ENCODE results near the gene VWA5B2.

The VWA5B2 gene

DNA sequence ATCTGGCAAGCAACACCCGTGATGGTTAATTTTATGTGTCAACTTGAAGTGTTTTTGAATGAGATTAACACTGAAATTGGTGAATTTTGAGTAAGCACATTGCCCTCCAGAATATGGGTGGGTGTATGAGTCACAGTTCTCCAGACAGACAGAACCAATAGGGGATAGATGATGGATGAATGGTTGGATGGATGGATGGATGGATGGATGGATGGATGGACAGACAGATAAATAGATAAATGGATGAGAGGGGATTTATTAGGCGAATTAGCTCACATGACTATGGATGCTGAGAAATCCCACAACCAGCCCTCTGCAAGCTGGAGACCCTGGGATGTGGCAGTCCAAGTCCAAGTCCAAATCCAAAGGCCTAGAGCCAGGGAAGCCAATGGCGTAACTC lies 5.4 kb upstream of the VWA5B2 start:
- no peak for DNase-seq (ENCODE audit: low read depth in 1 of 2, low spot score in 1 of 2)

DNA sequence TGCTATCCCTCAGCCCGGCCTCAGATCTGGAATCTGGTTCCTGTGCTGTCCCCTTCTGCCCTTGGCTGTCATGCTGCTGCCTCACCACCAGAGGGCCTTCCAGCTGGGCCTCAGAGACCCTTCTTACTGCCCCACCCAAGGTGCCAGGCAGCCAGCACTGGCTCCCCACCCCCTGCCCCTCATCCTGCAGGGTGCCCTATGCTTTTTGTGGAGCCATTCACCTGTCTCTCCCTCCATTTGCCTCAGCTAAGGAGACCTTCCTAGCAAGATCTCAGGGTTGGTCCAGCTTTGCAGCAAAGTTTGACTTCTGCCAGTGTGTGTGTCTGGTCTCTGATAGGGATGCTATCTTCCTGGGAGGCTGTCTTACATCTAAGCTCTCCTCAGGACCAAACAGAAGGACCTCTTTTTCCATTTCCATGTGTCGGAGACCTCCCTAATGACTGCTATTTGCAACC lies 1.9 kb upstream of the VWA5B2 start:
- peak in 1 of 2 donors; percentile 27 for DNase-seq (ENCODE audit: low read depth in 1 of 2, low spot score in 1 of 2)

DNA sequence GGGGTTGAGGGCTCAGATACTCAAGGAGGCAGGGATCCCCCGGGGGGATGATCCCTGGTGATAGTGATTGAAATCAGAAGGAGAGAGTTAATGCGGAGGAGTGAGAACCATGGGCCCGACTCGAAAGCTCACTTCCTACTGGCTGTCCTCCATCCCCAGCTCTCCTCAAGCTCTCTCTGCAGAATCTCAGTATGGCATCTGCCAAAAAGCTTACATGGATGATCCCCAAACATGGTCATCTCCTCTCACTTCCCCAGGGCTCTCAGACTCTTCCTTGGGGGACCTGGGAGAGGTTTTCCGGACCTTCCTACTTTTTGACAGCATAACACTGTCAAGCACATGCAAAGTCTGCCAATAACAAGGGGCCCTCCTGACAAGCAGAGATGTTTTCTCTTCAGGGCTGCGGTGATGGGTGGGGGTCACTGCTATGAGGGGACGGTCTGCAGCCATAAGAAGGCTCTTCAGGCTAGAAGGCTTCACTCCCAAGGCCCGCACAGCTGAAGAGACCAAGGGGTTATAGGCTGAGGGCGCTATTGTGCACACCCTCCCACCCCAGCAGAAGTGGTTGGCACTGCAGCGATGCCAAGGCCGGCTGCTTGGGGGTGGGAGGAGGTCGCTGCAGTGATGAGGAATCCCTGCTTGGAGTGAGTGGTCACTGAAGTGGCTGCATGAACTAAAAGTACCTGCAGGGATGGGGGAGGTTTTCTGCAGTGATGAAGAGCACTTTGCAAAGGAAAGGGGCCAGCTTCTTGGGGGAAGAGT lies 828 bp upstream of the VWA5B2 start:
- DNase-seq (ENCODE audit: low read depth in 1 of 2, low spot score in 1 of 2), result no peak

DNA sequence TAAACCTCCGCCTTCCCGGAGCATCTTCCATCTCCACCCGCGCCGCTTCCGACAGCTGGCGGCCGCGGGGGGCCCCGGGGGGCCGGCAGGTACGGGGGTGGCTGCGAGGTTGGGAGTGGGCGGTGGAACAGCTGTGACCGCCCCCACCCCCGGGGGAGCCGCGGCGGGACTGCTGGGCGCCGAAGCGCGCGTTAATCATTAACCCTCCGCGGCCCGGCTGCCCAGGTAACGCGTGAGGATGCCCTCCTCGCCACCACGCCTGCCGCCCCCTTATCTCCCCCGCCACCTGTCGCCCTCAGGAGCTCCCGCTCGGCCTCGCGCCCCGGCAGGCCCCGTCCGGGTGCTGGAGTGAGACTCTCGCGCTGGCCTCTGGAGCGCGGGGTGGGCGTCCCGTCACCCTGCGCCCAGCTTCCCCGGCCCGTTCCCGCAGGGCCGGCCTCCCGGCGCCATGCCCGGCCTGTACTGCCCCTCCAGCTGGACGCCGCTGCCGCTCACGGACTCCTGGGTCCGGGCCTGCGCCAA lies 757 bp downstream of the VWA5B2 start:
- DNase-seq (ENCODE audit: low read depth in 1 of 2, low spot score in 1 of 2), result no peak

DNA sequence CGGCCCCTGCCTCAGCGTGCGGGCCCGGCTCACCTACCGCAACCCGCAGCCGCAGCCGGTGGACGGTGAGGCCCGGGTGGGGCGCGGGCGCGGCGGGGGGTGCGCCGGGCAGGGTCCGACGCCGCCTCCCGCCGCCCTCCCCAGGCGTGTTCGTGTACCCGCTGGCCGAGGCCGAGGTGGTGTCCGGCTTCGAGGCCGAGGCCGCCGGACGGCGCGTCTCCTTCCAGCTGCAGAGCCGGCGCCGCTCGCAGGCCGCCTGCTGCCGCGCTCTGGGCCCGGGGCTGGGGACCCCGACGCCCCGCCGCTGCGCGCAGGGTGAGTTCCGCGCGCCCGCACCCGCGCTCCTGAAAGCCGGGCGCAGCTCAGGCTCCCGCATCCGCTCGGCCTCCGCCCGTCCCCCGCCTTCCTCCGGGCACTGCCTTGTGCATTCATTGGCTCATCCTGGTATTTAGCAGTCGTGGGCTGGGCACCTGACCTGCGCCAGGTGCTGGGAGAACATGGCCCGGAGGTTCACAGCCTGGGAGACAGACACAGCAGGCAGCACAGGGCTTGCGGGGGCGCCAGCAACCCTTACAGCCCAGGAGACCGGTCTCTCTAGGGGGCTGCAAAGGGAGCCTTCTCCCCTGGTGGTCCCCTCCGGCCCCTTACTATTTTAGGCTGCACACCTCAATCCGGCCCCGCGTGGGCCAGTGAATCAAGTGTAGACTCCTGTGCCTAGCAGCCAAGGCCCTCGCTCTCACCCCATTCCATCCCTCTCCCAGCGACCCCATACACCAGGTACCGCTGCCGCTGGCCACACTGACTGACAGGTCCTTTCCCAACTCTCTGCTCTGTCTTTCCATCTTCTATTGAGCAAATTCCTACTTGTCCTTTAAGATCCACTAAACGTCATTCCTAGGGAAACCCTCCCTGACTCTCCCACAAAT lies 1.5 kb downstream of the VWA5B2 start:
- no peak for DNase-seq (ENCODE audit: low read depth in 1 of 2, low spot score in 1 of 2)

DNA sequence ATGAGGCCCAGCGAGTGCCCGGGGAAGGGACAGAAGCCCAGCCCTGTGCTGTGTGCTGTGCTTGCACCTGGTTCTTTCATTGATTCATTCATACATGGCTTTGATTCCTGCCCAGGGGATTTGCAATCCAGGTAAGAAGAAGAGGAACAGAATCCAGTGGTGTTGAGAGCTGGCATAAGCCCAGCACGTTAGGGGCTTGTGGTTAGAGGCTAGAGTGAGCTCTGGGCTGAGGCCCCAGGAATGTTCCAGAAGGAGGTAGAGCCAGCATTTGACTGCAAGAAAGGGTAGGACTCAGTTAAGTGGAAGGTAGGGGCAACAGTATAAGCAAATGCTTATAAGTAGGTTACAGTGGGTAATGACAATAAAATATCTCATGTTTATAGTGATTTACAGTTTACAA lies 2.3 kb downstream of the VWA5B2 start:
- no peak for DNase-seq (ENCODE audit: low read depth in 1 of 2, low spot score in 1 of 2)

DNA sequence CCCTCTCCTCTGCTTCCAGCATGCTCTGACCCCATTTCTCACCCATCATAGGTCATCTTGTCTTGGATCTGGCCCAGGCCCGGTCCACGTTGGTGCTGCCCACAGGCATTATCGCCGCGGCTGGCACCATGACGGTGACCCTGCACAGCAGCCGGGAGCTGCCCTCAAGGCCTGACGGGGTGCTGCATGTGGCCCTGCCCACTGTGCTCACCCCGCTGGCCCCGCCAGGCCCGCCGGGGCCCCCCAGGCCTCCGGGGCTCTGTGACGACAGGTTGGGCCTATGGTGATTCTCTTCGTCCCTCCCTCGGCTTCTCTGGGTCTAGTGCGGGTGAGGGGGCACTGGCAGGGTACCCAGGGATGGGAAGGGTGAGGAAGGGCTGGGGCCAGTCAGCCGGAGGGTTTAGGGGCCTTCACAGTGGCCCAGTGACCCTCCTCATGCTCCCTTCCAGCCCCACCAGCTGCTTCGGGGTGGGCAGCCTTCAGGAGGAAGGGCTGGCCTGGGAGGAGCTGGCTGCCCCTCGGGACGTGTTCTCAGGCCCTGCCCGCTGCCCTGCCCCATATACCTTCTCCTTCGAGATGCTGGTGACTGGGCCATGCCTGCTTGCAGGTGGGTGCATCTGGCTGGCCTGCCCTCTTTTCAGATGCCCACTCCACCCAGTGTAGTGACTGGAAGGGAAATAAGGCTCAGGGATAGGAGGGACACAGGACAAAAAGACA lies 3.9 kb downstream of the VWA5B2 start:
- DNase-seq (ENCODE audit: low read depth in 1 of 2, low spot score in 1 of 2), result no peak

DNA sequence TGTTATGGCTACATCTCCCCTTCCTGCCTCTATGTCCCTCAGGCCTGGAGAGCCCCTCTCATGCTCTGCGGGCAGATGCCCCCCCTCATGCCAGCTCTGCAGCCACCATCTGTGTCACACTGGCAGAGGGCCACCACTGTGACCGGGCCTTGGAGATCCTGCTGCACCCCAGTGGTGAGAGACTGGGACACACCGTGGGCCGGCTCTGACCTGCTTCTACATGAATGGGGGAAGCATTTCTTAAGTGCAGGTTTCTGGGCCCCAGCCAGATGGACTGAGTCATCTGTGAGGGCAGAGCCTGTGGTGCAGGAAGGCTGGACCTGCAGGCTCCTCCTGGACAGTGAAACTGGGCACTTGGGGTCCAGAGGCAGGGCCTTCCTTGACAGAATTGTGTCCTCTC lies 4.8 kb downstream of the VWA5B2 start:
- DNase-seq (ENCODE audit: low read depth in 1 of 2, low spot score in 1 of 2), result no peak

DNA sequence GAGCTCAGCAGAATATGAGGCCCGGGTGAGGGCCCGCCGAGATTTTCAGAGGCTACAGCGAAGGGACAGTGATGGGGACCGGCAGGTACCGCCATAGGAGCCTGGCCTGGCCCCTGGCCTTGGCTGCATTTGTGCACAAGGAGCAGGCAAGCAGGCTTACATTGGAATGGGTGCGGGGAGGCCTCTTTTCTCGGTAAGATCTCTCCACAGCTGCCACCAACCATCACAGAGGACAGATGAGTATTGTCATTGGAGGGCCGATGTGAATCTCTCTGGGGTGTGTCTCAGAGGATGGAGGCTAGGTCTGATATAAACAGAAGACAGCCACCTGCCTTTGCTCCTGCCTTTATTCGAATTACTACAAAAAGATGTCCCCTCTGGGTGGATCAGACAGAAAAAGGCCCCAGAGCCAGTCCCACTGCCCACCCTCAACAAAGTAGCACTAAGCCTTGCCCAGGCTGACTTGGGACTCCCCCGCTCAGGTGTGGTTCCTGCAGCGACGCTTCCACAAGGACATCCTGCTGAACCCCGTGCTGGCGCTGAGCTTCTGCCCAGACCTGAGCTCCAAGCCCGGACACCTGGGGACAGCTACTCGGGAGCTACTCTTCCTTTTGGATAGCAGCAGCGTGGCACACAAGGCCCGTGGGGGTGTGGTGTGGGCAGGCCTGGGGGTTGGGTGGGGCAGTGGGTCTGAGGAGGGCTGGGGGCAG lies 5.4 kb downstream of the VWA5B2 start:
- no peak for DNase-seq (ENCODE audit: low read depth in 1 of 2, low spot score in 1 of 2)

DNA sequence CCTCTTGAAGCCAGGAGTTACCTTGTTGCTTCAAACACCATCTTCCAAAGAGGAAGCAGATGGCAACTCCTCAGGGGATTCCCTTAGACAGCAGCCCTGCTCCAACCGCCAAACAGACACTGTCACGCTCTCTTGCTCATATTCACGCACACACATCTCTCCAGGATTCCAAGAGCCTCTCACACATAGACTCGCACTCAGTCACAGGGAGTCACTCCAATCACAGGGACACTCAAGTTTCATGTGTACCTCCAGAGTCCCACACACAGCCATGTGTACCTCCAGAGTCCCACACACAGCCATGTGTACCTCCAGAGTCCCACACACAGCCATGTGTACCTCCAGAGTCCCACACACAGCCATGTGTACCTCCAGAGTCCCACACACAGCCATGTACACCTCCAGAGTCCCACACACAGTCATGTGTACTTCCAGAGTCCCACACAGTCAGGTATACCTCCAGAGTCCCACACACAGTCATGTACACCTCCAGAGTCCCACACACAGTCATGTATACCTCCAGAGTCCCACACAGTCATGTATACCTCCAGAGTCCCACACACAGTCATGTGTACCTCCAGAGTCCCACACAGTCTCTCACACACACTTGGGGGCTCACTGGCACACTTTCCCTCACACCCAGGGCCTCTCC lies 6.1 kb downstream of the VWA5B2 start:
- DNase-seq (ENCODE audit: low read depth in 1 of 2, low spot score in 1 of 2), result no peak

DNA sequence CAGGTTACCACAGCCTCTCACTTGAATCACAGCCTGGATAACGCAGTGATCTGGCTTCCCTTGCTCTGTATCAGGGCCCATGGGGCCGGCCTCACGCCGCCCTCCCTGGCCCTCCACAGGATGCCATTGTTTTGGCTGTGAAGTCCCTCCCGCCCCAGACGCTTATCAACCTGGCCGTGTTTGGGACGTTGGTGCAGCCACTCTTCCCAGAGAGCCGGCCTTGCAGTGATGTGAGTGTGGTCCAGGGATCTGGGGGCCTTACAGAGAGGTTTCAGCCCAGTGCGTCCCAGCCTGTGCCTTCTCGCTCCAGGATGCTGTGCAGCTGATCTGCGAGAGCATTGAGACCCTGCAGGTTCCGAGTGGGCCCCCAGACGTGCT lies 6.6 kb downstream of the VWA5B2 start:
- no peak for DNase-seq (ENCODE audit: low read depth in 1 of 2, low spot score in 1 of 2)

DNA sequence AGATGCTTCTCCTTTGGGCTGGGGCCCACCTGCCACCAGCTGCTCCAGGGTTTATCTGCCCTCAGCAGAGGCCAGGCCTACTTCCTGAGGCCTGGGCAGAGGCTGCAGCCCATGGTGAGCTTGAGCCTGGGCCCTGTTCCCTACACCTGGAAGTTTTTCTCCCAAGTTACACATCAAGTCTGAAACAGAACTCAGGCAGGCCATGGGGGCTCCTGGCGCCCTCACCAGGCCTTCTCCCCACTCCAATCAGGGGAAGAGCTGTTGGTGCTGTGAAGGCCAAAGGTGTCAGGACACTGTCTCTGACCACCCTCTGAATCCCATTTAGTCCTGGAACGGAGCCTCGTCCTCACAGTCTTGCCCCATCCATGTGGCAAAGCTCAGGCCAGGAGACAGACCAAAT lies 7.3 kb downstream of the VWA5B2 start:
- no peak for DNase-seq (ENCODE audit: low read depth in 1 of 2, low spot score in 1 of 2)

DNA sequence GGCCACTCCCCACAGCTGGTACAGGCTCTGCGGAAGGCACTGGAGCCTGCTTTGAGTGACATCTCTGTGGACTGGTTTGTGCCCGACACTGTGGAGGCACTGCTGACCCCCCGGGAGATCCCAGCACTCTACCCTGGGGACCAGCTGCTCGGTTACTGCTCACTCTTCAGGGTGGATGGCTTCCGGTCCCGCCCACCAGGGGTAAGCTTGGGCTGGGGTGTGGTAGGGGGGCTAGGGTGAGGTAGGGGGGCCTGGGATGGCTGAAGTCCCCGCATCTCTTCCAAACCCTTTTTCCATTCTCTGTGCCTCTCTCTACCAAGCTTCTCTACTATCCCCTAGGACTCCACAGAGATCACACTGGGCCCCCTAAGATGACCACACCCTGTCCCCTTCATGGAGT lies 7.8 kb downstream of the VWA5B2 start:
- no peak for DNase-seq (ENCODE audit: low read depth in 1 of 2, low spot score in 1 of 2)

DNA sequence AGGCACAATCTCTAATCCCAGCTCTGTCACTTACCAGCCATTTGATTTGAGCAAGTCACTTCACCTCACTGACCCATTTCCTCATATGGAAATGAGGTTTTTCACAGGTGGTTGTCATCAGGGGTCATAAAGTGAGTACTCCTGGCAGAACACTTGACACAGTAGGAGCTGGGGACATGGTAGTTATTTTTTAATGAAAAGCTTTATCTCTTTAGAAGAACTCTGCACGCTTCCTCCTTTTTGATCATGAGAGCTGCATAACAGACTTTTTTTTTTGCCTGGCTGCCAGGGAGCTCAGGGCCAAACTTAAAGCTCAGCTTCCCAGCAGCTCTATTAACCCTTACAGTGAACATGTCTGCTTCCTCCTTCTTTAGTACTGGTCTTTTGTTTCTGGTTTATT lies 8.4 kb downstream of the VWA5B2 start:
- DNase-seq (ENCODE audit: low read depth in 1 of 2, low spot score in 1 of 2), result no peak

DNA sequence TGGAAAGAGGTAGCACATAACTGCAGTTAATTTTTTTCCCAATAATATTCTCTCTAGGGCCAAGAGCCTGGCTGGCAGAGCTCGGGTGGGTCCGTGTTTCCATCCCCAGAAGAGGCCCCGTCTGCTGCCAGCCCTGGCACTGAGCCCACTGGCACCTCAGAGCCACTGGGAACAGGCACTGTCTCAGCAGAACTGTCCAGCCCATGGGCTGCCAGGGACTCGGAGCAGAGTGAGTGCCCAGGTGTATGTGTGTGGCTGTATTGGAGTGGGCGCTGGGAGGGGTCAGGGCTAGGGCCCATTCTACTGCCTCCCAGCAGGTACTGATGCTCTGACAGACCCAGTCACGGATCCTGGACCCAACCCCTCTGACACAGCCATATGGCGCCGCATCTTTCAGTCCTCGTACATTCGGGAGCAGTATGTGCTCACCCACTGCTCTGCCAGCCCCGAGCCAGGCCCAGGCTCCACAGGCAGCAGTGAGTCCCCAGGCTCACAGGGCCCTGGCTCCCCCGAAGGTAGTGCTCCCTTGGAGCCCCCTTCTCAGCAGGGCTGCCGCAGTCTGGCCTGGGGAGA lies 8.9 kb downstream of the VWA5B2 start:
- DNase-seq (ENCODE audit: low read depth in 1 of 2, low spot score in 1 of 2), result no peak

DNA sequence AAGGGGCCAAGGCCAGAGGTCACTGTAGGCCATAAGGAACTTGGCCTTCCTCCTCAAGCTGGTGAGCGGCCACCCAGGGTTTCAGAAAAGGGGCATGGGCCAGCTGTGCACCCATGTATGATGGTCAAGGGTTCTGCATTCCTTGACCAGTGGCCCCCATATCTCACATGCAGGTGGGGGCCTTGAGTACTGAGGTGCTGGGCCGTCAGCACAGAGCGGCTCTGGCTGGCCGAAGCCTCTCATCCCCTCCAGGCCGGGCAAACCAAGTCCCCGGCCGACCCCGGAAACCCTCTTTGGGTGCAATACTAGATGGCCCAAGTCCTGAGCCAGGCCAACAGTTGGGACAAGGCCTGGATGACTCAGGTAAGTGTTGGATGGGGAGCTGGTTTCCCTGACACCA lies 9.8 kb downstream of the VWA5B2 start:
- no peak for DNase-seq (ENCODE audit: low read depth in 1 of 2, low spot score in 1 of 2)

DNA sequence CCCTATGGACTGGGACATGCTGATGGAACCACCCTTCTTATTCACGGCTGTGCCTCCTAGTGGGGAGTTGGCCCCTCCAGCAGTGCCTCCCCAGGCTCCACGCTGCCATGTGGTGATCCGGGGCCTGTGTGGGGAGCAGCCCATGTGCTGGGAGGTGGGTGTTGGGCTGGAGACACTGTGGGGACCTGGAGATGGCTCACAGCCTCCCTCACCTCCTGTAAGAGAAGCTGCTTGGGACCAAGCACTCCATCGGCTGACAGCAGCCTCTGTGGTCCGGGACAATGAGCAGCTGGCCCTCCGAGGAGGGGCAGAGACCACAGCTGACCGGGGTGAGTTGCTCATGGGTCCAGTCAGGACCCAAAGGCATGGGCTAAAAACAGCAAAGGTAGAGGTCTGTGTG lies 10.3 kb downstream of the VWA5B2 start:
- DNase-seq (ENCODE audit: low read depth in 1 of 2, low spot score in 1 of 2), result no peak

DNA sequence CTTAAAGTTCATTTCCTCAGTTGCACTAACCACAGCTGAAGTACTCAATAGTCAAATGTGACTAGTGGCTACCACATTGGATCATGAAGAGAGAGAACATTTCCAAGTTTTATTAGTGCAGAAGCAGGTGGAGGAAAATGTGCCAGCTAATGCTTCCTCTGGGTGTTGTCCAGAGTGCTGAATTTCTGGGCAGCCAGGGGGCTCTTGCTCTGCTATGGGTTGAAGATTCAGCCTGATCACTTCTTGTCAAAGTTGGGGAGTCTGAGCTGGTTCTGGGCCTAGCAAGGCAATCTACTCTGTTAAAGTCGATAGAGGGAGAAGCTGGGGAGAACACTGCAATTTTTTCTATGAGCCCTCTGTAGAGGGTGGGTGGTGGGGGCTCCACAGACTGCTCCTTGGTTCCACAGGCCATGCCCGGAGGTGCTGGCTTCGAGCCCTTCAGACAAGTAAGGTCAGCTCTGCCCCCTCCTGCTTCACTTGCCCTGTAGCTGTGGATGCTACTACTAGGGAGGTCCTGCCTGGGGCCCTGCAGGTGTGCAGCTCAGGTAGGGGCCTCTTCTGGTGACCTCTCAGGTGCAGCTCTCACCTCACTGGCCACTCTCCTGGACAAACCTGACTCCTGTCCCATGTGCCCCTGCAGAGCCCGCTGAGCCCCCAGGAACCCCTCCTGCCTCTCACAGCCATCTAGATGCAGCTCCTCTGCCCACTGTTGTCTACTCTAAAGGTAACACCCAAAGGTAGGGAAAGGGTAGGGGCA lies 11.2 kb downstream of the VWA5B2 start:
- no peak for DNase-seq (ENCODE audit: low read depth in 1 of 2, low spot score in 1 of 2)

DNA sequence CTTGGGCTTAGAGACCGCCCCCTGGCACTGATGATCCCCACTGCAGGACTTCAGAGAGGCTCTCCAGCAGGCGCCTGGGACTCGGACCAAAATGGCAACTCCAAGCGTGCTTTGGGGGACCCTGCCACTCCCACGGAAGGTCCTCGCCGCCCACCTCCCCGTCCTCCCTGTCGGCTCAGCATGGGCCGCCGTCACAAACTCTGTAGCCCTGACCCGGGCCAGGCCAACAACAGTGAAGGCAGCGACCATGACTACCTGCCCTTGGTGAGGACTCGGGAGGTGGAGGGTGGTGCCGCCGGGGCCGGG lies 11.7 kb downstream of the VWA5B2 start:
- DNase-seq (ENCODE audit: low read depth in 1 of 2, low spot score in 1 of 2), result no peak

All from stimulated activated CD4-positive, alpha-beta T cell treated with anti-CD3 and anti-CD28 coated beads, Interleukin-15, amount 100 ng/mL, for 1 hour (primary cell).